HS-27A (cell line): Measurements from ENCODE around the gene ZNF384.

Source experiments
- DNase-seq: peaks from one replicate; pipeline ENCODE4 v3.0.0-alpha.2; 2012; ENCODE audit warnings: low read depth, missing footprints

Gene ZNF384

DNA sequence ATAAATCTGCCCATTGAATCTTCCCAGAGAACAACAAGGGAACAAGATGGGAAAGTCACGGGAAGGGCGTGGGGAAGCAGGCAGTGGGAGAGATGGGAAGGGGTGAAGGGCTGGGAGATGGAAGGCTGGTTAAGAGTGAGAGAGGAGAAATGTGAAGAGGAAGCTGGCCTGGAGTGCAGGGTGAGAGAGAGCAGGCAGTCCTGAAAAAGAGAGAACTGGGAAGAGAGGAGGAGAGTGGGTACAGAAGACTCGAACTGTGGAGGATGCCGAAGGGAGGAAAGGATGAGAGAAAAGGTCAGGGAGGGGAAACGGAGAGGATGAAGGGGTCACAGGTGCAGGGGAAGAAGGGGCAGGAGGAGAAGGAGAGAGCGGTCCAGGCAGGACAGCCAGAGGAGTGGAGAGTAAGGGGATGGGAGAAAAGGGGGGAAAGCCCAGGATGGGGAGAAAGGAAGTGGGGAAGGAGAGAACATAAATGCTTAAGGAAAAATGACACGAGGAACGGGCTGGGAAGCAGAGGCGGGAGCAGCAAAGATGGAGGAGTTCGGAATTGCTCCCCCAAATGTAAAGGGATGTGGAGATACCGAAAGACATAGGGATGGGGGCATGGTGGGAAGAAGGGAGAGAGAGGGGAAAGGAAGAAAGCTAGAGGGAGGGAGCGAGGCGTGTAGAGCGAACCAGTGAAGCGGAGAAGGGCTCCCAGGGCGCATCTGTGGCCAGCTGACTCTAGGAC lies 10.2 kb upstream of the ZNF384 start:
- no peak for DNase-seq

DNA sequence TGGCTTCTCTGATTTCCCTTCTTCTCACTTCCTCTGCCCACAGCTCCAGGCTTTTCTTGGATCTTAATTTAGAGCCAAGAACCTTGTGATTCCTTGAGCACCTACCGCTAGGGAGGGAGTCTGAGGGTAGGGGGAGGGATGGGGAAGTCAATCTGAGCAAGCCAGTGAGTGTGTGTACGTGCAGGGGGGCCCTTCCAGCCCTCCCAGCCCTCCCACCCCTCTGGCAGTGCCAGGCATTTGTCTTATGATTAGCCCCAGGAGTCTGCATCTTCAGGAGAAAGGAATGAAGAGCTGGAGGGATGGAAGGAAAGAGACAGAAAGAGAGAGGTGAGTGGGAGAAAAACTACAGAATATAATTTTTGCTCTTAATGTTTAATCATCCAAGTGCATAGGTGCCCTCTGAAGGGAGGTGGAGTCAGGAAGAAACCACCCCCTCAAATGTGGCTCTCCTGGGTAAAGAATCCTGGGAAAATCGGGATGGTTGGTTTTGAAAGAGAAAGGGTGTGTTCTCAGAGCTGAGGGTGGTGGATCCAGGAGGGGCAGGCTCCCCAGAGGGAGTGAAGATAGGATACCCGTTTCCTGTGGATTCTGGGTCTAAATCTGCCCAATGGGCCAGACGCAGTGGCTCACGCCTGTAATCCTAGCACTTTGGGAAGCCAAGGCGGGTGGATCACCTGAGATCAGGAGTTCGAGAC lies 9.3 kb upstream of the ZNF384 start:
- no peak for DNase-seq

DNA sequence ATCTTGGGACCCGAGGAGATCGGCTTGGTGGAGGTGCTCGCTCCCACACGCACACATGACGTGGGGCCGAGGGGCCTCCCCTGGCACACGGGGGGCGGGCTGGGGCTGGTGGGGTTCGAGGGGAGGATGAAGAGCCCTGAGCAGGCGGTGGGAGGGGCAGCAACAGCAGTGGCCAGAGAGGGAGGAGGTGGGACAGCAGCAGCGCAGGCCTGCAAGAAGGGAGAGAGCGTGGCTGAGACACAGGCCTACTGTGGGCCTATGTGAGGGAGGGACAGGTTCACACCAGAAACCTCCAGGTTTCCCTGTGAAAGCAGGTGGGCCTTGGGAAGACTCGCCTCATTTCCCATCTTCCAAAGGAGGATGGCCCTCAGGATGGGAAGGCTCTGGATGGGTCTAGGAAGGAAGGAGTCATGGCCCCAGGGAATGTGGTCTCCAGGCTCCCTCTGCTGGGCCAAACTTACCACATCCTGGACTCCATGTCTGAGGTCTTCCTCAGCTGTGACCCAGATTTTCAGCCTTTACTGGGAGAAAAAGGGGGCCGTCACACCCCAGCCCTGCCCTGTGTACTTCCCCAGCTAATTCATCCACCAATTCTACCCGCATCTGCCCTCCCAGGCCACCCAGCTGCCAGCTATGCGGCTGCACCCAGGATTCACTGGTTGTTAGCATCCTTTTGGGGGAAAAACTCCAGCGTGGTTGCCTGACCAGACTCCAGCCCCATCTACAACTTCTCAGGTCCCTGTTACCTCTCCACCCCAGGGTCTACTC lies 8.6 kb upstream of the ZNF384 start:
- peak; percentile 51 for DNase-seq

DNA sequence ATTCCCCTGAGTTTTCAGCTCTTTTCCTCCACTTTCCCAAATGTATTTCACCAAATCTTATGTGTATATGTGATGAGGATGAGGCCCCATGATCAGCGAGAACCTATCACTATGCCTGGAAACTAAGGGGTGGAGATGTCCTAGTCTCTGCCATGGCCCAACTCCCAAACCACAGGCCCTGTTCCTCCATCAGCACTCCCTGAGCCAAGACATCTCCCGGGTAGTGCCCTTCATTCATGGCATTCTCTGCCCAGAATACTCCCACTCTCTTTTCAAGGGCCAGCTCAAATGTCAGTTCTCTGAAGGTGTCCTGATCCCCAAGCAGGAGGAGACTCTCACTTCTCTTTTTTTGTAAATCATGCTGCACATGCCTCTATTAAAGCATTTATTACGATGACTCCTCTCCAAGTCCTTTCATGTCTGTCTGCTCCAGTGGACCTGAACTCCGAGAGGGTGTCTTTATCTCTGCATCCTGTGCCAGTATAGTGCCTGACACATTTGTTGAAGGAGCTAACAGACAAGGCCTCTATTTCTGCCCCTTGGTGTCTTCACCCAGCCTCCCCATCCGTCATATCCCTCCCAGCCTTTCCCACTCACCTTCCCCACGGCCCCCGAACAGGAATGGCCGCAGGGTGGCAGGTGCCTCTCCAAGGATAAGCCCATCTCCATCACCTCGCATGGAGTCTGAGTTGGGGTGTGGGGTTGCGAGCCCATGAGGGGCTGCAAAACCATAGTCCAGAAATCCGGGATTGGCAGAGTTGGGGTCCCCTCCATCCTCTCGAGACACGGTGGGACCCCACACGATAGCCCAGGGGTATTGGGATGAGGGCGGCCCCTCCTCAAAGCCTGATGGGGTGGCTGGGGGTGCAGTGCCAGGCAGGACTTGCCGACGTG lies 7.8 kb upstream of the ZNF384 start:
- no peak for DNase-seq

DNA sequence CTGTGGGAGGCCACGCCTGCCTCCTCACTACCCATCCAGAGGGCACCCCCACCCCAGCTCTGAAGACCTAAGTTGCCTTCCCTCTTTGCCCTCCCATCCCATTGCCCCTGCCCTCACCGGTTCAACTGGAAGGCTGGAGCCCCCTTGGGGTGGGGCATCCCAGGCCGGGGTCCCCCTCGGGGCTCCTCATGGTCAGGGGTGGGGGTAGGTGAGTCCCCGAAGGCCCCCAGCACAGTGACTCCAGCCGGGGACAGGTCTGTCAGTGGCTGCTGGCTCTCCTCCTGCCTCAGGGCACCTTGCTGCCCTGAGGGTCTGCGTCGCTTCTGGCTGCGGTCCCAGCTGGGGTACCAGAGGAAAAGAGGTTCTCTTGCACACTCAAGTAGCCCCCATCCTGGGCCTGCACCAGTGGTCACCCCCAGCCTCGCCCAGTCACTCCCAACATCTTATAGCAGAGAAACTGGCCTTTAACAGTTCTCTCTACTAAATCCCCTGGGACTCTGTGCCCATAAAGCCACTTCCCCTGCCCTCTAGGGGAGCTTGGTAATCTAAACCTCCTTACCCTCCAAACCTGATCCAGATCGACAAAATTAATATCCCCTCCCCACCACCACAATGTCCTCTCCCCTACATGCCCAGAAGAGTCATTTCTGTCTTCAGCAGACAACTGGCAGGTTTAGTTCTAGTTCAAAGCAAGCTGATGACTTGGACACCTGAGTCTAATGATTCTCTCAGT lies 6.3 kb upstream of the ZNF384 start:
- no peak for DNase-seq

DNA sequence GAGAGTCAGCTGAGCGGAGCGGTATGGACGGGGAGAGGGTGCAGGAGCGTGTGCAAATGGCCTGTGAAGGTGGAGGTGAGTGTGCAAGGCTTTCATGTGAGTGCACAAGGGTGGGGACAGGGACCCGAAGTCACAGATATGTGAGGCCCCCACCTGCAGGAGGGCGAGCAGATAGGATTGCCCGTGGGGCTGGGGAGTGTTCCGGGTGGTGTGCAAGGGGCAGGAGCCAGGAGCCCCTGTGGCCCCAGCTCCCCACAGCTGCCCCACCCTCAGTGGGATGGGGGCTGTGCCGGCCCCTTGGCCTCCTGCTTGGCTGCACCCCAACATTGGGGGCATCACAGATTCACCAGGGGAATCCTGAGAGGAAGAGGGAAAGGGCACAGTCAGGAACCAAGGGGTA lies 5.5 kb upstream of the ZNF384 start:
- no peak for DNase-seq

DNA sequence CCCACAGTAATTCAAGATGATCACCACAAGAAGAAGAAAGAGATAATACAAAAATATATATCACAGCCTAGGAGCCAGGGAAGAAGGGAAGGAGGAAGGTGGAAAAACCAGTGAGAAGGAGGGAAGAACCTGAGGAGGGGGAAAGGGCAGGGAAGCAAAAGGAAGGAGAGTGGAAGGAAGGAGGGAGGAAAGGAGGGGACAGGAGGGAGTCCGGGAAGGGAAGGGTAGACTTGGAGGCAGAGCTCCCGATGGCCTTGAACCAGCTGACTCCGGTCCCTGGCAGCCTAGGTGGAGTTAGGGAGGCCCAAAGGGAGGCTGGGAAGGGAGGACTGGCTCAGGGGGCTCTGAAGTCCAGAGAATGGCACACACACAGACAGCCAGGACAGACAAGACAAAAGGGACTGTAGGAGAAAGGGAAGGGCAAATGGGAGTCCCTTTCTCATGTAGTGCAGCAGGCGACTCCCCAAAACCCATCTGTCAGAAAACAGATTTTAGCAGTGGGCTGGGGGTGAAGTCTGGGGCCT lies 4.7 kb upstream of the ZNF384 start:
- DNase-seq: no peak

DNA sequence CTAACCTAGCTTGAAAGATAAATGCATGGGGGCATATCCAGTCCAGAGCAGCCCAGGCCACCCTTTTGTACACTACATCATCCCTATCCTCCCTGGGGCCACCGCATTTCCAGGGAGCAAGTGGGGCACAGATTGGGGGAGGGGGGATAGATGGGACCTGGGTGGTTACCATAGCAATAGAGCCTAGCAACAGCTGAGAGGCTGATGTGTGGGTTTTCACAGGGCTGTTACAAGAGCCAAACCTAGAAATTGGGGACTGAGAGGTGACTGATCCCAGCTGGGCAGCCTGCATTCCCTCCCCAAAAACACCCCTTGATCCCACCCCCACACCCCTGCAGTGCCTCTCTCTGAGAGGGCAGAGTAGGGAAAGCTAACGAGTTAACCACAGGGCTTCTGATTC lies 3.7 kb upstream of the ZNF384 start:
- DNase-seq: no peak

DNA sequence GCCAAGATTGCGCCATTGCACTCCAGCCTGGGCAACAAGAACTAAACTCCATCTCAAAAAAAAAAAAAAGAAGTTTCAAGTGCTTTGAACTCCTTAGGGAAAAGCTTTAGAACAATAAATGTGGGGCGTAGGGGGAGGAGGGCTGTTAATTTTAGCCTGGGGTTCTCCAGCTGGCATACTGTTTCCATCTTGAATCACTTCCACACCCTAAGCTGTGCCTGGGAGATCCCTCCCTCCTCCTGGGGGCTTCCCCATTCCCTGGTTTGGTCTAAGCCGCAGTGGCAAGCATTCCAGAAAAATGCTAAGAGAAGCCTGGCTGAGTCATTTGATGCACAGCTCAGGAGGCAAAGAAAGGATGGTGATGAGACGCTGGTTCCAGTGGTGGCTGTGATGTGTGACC lies 2.3 kb upstream of the ZNF384 start:
- no peak for DNase-seq

DNA sequence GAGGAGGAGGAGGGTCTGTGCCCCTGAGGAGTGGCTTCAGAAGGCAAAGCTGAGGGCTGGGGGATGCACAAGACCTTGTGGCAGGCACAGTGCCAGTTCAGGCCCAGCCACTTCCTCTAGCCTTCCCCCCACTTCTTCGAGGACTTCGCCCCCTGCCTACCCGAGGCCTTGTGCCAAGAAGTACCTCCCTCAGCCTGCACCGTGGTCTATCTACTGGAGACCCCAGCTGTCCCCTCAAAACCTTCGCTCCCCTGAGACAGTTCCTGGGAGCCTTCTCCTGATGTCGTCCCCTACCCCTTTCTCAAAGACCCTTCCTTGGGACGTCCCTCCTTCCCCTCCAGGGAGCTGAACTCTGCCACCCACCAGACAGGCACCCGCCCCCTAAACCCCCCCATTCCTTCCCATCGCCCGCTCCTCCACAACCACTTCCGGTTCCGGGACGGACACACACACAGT lies 604 bp downstream of the ZNF384 start:
- DNase-seq: no peak

DNA sequence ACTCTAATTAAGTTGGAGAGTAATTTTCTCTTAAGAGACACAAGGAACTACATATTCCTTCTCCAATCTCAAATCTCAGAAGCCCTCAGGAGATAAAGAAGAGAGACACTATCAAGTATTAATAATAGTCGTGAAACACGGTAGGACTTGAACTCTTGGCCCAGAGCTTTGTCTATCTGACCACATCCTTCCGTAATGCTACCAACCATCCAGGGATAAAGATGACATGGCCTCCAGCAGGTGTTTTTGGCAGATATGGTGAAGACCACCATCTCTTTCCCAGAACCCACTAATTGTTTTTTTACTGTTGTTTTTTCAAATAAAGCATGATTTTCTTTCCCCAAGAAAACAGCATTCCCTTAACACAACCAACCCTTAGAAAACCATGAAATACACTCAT lies 3.4 kb downstream of the ZNF384 start:
- no peak for DNase-seq

DNA sequence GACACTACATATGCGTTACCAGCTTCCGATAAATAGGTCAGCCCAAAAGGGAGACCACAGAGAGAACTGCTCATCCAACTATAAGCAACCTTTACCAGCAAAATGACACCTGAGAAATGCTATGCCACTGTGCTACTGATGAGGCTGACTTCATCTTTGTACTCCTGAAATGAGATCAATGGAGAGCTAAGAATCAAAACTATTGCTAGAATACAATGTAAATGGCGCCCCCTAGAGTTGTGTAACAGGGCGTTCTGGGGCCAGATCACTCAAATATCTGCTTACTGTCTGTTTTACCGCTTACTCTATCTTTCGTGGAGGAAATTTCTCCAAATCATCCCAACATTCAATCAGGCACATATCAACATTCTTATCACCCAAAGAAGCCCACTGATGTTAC lies 4.6 kb downstream of the ZNF384 start:
- DNase-seq: no peak

DNA sequence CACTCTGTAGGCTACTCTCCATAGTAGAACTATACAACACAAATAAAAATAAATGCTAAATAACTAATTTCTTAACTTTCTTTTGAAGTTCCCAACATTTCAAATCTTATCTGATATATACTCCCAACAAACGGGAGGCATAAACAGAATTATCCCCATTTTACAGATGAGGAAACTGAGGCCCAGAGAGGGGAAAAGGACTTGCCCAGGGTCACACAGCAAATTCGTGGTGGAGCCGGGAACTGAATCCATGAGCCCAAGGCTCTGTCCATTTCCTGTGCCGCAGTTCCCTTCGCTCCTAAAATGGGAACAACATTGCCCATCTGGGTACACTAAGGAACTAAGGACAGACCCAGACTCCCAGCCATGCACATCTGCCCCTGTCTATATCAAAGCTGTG lies 12.2 kb downstream of the ZNF384 start:
- DNase-seq: no peak

DNA sequence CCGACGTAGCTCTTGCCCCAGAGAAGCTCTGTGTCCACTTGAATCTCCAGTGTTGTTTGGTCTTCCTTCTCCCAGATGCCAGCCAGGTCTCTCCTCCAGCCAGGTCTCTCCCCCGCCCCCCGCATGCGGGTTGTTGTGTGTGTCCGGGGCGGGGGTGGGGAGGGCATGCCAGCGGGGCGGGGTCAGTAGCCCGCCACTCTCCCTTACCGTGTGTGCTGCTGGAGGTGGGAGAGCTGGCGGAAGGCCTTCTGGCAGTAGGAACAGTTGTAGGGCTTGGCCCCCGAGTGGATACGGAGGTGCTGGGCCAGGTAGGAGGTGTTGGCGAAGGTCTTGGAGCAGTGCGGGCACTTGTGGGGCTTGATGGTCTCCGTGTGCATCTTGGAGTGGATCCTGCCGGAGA lies 17.0 kb downstream of the ZNF384 start:
- DNase-seq: no peak

DNA sequence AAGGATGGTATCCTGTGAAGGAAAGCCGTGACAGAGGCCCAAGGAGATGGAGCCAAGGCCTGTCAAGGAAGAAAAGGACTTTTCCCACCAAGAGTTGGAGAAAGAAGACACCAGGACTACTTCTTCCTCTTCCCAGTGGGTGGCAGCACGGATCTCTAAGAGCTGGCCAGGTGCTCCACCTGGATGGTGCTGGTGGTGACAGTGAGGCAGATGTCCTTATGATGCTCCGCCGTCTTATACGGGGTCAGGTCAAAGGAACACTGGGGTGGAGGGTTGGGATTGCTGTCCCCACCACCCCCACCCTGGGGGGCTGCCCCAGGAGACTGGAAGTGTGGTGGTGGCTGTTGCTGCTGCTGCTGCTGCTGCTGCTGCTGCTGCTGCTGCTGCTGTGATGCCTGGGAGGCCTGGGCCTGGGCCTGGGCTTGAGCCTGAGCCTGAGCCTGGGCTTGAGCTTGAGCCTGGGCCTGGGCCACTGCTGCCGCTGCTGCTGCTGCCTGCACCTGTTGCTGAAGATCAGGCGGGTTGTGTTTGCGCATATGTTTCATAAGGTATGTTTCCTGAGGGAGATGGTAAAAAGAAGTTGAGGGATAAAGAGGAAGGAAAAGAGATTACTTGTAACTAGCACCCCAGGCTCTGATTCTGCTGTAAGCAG lies 21.5 kb downstream of the ZNF384 start:
- DNase-seq: no peak

DNA sequence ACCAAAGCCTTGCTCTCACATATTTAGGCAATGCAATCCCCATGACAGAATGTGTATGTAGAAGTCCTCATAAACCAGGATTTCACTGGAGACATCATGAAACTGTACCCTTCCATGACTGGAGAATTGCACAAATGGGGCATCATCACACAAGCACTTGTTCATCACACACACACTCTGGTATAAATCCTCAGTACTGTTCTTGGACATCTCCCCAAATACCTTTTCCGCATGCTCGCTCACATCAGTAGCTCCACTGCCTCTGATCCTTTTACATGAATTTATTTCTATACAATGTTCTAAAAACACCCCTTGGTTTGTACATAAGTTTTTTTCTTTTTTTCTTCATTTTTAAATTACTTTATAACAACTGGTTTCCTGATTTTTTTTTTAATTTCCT lies 23.0 kb downstream of the ZNF384 start:
- no peak for DNase-seq

DNA sequence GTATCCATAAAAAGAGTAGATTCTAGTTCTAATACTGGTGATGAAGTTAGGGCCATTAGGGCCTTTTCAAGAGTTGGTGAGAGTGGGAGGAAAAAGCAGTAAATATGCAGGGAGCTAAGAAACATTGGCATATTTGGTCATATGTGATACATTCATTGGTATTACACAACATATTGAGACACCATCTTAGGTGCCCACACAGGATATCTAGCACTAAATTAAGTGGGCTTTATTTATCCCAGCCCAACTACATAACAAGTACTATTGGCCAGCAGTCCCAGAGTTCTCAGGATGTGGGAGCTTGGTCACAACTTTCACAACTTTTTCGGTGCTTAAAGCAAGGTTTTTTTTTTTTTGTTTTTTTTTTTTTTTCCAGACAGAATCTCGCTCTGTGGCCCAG lies 24.3 kb downstream of the ZNF384 start:
- no peak for DNase-seq

DNA sequence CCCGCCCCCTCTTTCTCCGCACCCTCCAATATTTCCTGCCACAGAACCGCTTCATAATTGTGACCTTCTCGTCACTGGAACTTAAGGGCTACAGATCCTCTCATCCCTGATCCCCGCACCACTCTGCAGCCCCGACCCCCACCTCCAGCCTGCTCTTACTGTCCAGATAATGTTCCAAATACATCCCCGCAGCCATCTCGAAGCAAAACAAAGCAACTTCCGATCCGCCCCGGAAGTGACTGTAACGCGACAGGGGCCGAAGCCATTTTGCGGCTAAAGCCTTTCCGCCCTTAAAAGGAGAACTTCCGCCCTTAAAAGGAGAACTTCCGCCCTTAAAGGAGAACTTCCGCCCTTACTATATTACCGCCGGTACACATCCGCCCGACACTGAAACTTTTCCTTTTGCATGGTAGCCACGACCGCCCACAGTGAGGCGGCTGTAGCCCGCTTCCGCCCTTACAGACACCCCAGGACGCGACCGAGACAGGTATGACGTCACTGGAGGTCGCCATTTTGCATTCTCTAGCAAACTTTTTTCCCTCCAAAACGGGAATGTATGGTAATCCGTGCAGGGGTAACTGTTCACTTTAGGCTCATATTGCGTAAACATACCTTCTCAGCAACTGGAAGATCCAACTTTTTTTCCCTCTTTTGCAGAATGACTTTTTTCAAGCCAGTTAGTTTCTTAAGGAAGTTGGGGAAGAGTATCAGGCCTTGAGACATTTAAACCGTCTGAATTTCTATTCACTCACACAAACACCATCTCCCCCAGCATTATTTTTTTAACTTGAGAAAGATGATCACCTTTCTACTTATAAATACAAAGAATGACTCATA lies 26.1 kb downstream of the ZNF384 start, which contains the start of gene ING4:
Gene ING4, minus strand, starts transcription at position 214 of the 837 bp plus-strand sequence. Its CDS starts 18 bp downstream, at position 196.
- peak; percentile 97 for DNase-seq

DNA sequence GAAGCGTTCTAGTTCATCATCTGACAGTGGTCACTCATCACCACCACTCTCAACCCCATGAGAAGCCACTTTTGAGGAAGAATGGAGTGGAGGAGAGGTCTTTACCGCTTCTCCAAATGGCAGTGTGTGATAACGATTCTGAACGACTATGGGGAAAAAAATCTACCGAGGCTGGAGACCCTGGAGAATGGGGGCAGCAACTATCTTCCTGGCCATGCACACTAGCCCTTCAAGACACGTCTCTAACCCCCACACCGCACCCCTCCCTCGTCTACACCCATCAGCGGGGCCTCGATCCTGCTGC lies 26.6 kb downstream of the ZNF384 start:
- no peak for DNase-seq

DNA sequence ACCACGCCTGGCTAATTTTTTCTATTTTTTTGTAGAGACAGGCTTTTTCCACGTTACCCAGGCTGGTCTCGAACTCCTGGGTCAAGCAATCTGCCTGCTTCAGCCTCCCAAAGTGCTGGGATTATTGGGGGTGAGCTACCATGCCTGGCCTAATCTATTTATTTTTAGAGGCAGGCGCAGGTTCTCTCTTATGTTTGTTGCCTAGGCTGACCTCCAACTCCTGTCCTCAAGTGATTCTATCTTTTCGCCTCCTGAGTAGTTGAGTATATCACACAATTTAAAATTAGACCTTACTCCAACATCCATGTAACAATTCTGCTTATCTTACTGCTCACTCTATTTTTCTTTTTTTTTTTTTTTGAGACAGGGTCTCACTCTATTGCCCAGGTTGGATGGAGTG lies 35.2 kb downstream of the ZNF384 start:
- no peak for DNase-seq
